NT2/D1 (cell line): Measurements from ENCODE around the gene AGFG2.

Source experiments
- SUZ12 ChIP-seq: IDR thresholded peaks from 2 replicates; pipeline ENCODE4 v1.6.1; 2011; ENCODE audit not compliant: insufficient read length, insufficient read depth; ENCODE audit errors: extremely low read depth
- YY1 ChIP-seq: IDR thresholded peaks from 2 replicates; pipeline ENCODE4 v1.6.1; 2011; ENCODE audit not compliant: insufficient read length, insufficient read depth
- ZNF274 ChIP-seq: IDR thresholded peaks from 2 replicates; pipeline ENCODE4 v1.6.1; 2011; ENCODE audit warnings: mild to moderate bottlenecking, low read depth, low read length

- TF ChIP-seq ZNF274 (no peak), SUZ12 (no peak), YY1 (no peak)
These were observed 26.1 kb downstream of the AGFG2 start for GRCh38 chr7:100565133-100565571.
